GM18867 (cell line): Measurements from ENCODE around the gene TCEAL4.

Source experiments
- ATAC-seq: cut with Tn5 transposase; IDR thresholded peaks from one replicate; pipeline ENCODE4 v1.9.1; 2021; ENCODE audit warnings: mild to moderate bottlenecking, moderate library complexity; ENCODE audit not compliant: unreplicated experiment

TCEAL4 gene

GRCh38 chrX:103585411-103586313 is at the start of gene TCEAL4:
Gene TCEAL4 (plus strand): TSS chrX:103585515. CDS start chrX:103586676, 1,161 bp downstream.
- ATAC-seq, result peak; percentile 95

- ATAC-seq, result no peak
Measured at GRCh38 chrX:103536071-103536470, 49.2 kb upstream of the TCEAL4 start.

- ATAC-seq, result no peak
Measured at GRCh38 chrX:103536732-103537131, 48.6 kb upstream of the TCEAL4 start.

GRCh38 chrX:103537871-103538387 is 47.4 kb upstream of the TCEAL4 start:
- no peak for ATAC-seq

GRCh38 chrX:103538728-103539127 is 46.6 kb upstream of the TCEAL4 start:
- no peak for ATAC-seq

GRCh38 chrX:103539695-103540094 is 45.6 kb upstream of the TCEAL4 start:
- no peak for ATAC-seq

GRCh38 chrX:103540145-103540544 is 45.2 kb upstream of the TCEAL4 start:
- ATAC-seq, result no peak

GRCh38 chrX:103549916-103550315 is 35.4 kb upstream of the TCEAL4 start:
- ATAC-seq, result no peak

- ATAC-seq, result no peak
Measured at GRCh38 chrX:103550415-103551051, 34.8 kb upstream of the TCEAL4 start.

GRCh38 chrX:103552236-103552635 is 33.1 kb upstream of the TCEAL4 start:
- ATAC-seq, result no peak

GRCh38 chrX:103554687-103555424 is 30.5 kb upstream of the TCEAL4 start:
- ATAC-seq, result peak; percentile 48

- ATAC-seq, result no peak
Measured at GRCh38 chrX:103556963-103557612, 28.2 kb upstream of the TCEAL4 start.

- ATAC-seq, result no peak
Measured at GRCh38 chrX:103560256-103560655, 25.1 kb upstream of the TCEAL4 start.

- ATAC-seq, result no peak
Measured at GRCh38 chrX:103562801-103563200, 22.5 kb upstream of the TCEAL4 start.

GRCh38 chrX:103565197-103565596 is 20.1 kb upstream of the TCEAL4 start:
- ATAC-seq, result peak; percentile 75

GRCh38 chrX:103565752-103566151 is 19.6 kb upstream of the TCEAL4 start:
- ATAC-seq, result no peak

- ATAC-seq, result no peak
Measured at GRCh38 chrX:103571121-103571520, 14.2 kb upstream of the TCEAL4 start.

GRCh38 chrX:103571726-103572125 is 13.6 kb upstream of the TCEAL4 start:
- no peak for ATAC-seq

- ATAC-seq, result no peak
Measured at GRCh38 chrX:103573202-103573601, 12.1 kb upstream of the TCEAL4 start.

GRCh38 chrX:103584596-103584995 is 719 bp upstream of the TCEAL4 start:
- no peak for ATAC-seq

- no peak for ATAC-seq
Measured at GRCh38 chrX:103586314-103586646, 965 bp downstream of the TCEAL4 start.
